HG02970 (cell line): ENCODE data around the gene HSP90AB1.

Experiments used
- ATAC-seq: cut with Tn5 transposase; IDR thresholded peaks from one replicate; pipeline ENCODE4 v1.9.1; 2021; ENCODE audit warnings: mild to moderate bottlenecking, moderate library complexity, moderate number of reproducible peaks; ENCODE audit not compliant: unreplicated experiment, low FRiP score

The HSP90AB1 gene

DNA sequence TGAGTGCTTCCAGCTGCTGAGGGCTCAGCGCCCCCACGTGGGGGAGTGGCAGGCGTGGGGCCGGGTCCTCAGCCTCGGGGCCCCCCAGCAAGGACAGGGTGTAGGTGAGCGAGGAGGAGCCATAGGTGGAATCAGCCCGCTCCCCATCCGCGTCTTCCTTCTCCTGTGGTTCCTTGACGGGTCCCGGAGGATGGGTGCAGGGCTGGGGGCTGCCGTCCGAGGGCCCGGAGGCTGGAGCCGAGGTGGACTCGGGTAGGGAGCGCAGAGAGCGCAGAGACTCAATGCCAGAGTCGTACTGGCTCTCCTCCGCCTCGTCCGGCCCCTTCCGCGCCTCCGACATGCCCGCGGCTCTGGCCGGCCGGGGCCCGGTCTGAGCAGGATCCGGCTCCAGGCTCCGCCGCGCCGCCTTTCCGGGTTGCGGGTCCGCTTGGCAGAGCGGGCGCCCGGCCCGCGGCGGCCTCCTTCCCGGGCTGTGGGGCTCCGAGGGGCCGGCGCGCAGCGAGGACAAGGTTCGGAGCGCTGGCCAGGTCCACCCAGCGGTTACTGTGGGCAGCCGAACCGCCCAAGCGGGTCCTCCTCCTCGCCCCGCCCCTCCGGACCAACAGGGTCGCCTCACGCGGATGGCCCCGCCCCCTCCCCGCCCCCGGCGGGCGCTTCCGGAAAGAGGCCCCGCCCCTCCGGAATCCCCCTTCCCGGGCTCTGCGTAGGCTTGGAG lies 18.3 kb downstream of the HSP90AB1 start, which contains the start of gene NFKBIE:
NFKBIE (minus strand) TSS at position 545 of the 715 bp plus-strand sequence; CDS start at position 340, 205 bp downstream.
- ATAC-seq: peak; percentile 48

GRCh38 chr6:44265722-44266233 lies 18.9 kb downstream of the HSP90AB1 start:
- no peak for ATAC-seq

DNA sequence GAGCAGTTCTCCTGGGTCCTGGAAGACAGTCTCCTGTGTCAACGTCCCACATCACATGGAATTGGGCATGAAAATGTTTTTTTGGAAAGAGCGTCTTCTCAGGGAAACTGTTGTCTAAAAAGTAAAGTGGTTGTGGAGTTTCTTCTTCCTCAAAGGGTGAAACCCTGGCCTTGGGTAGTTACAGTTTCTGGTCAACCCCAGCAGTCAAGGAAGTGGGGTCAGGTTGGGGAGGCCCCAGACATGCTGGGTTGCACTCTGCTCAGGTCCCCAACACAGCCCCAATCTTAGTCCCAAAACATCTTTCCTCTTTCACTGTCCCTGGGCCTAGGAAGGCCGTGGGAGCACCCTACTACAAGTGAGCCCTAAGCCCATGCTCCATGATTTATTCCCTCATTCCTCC lies 19.4 kb downstream of the HSP90AB1 start:
- ATAC-seq: no peak

GRCh38 chr6:44267252-44267651 lies 20.4 kb downstream of the HSP90AB1 start:
- ATAC-seq: no peak

- ATAC-seq: no peak
These were observed 21.3 kb downstream of the HSP90AB1 start for GRCh38 chr6:44268095-44268628.

- ATAC-seq: no peak
These were observed 22.4 kb downstream of the HSP90AB1 start for GRCh38 chr6:44269178-44269920.

GRCh38 chr6:44269921-44270525 lies 23.1 kb downstream of the HSP90AB1 start, which contains the start of gene TMEM151B:
Gene TMEM151B, plus strand, starts transcription at chr6:44270450. Its CDS starts 293 bp downstream, at chr6:44270743.
- no peak for ATAC-seq

GRCh38 chr6:44270526-44271405 lies 23.9 kb downstream of the HSP90AB1 start:
- ATAC-seq: no peak

DNA sequence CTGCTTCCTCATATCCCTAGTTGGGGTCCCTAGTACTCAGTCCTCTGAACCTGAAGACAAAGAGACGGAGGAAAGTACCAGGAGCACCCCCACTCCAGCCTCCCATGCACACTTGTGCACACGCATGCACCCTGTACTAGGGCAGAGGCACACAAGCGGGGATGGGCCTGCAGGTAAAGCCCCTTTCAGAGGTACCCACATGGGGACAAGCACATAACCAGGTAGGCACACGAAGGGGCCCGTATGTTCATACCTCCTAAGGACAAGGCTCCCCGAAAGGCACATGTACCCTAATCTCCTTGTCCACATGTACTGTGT lies 24.5 kb downstream of the HSP90AB1 start:
- no peak for ATAC-seq

- ATAC-seq: no peak
These were observed 25.0 kb downstream of the HSP90AB1 start for GRCh38 chr6:44271914-44272313.

- no peak for ATAC-seq
These were observed 25.6 kb downstream of the HSP90AB1 start for GRCh38 chr6:44272529-44272928.

GRCh38 chr6:44272999-44273566 lies 26.2 kb downstream of the HSP90AB1 start:
- no peak for ATAC-seq

DNA sequence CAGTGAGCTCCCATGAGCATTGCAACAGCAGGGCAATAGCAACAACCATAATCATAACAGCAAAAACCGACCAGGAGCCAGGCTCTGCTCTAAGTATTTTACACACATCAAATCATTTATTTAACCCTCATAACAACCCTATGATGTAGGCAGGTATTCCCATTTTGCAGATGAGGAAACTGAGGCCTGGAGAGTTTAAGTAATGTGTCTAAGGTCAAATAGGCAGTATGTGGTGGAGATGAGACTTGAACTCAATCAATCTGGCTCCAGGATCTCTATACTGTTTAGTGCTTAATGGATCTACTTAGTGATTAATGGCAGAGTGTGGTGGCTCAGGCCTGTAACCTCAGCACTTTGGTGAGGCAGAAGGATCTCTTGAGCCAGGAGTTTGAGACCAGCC lies 26.7 kb downstream of the HSP90AB1 start:
- ATAC-seq: no peak

DNA sequence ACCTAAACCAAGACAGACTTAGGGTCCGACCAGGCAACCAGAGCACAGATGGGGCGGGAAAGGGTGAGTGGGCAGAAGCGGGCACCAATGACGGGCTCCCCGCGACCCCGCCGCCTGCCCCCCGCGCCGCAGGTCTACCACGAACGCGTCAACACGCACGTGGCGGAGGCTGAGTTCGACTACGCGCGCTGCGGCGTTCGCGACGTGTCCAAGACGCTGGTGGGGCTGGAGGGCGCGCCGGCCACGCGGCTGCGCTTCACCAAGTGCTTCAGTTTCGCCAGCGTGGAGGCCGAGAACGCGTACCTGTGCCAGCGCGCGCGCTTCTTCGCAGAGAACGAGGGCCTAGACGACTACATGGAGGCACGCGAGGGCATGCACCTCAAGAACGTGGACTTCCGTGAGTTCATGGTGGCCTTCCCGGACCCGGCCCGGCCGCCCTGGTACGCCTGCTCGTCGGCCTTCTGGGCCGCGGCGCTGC lies 28.4 kb downstream of the HSP90AB1 start:
- no peak for ATAC-seq

DNA sequence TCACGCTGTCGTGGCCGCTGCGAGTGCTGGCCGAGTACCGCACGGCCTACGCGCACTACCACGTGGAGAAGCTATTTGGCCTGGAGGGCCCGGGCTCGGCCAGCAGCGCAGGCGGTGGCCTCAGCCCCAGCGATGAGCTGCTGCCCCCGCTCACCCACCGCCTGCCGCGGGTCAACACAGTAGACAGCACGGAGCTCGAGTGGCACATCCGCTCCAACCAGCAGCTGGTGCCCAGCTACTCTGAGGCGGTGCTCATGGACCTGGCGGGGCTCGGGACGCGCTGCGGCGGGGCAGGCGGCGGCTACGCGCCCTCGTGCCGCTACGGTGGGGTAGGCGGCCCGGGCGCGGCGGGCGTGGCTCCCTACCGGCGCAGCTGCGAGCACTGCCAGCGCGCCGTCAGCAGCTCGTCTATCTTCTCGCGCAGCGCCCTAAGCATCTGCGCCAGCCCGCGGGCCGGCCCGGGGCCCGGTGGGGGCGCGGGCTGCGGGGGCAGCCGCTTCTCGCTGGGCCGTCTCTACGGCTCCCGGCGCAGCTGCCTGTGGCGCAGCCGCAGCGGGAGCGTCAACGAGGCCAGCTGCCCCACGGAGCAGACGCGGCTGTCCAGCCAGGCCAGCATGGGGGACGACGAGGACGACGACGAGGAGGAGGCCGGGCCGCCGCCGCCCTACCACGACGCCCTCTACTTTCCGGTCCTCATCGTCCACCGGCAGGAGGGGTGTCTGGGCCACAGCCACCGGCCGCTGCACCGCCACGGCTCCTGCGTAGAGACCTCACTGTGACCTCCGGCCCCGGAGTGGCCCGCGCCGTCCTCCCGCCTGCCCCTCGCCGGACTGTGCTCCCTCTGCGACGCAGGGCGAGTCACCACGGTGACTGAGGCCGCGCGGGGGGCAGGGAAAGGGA lies 29.1 kb downstream of the HSP90AB1 start:
- no peak for ATAC-seq

DNA sequence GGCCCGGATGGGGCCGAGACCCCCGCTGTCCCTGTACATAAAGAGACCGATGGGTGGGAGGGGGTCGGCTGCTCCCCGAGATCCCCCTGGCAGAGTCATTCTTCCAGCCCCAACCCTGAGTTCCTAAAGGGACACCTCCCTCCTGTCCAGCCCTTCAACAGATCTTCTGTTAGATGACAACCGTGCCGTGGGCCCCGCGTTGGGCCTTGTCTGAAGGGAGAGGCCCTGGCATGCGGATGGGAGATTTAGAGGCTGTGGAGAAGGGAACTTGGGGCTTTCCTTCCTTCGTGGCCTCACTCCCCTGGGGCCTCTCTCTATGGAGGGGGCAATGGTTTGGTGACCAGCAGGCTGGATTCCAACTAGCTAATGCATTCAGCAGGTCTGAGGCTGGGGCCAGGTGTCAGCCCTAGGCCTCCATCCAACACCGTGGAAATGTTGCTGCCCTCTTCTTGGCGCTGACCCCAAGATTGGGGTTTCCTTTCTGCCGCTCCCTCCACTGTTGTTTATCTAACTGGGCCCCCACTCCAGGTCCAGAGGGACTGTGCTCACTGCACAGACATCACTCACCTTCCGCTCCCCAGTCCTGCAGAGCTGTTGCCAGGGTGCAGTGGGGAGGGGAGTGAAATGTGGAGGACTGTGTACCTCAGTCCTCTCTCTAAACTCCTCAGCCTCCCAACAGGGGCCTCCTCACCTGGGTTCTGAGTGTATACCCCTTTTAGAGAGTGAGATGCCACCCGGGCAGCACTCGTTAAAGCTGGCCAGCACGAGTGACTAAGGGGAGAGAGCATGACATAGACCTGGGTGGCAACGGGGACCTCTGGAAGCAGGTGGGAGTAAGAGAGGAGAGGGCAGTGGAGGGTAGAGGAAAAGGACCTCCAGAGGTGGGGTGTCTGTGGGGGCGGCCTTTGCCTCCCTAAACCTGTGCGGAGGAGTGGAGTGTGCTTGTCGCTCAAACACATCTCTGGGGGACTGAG lies 30.1 kb downstream of the HSP90AB1 start:
- no peak for ATAC-seq

DNA sequence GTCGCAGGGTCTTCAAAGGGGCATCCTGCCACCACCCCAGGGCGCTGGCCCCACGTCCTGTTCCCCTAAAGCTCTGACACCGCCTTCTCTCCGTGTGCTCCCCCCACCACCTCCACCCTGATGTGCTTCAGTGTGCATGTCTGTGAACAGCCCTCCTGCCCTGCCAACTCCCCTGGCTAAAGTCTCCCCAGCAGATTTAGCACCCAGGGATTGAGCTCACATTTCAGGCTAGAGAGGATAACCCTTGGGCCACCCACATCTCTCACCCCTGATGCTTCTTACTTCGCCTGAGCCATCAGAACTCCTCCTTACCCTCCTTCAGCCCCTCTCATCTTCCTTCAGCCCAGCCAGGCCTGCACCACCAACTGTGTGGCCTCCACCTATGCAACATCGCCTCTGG lies 30.9 kb downstream of the HSP90AB1 start:
- ATAC-seq: no peak
